Measurements from ENCODE around the gene PPCDC. TPM values are rescaled to one million over a fixed set of nuclear protein-coding genes. Genes with fewer than 3 reads are reported as not detected.
A peak's percentile ranks its signal among the peaks of the same experiment; 100 is the strongest.

Gene PPCDC
- total and polyA plus RNA-seq, 10 of the 15 experiments (the other 5 are each of a cell fraction or from before 2014, with no cell fraction given), result 32.5 to 135 (median 55.0) TPM

DNA sequence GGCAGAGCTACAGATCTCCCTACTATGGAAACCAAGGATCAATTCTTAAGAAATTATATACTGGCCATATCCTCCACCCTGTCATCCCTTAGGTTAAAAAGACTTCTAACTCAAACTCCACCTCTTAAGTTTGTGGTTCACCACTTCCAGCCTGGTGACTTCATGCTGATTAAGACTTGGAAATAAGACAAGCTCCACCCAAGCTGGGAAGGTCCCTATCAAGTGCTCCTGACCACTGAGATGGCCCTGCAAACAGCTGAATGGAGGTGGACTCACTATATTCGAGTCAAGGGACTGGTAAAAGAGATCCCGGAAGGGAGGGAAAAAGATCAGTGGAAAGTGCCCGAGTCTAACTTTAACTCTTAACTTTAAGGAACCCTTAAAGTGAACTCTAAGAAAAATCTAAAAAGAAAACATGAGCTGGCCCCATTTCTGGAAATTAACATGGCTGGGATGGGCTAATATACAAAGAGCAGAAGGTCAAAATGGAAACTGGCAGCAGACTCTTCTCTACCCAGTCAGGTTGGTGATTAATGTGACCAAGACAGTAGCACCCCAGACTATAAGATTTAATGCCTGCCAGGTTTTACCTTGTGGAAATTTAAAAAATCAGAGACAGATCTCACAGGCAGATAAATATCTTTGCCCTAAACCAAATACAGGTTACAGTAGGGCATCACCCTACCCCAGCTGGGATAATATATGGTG is 43.9 kb downstream of the PPCDC start (continued):
- peak in 1 of 2 experiments; percentile 20; a peak in 1 of 4 replicates for TF ChIP-seq CEBPB (IDR thresholded peaks at IDR 0.05; ENCODE audit: borderline replicate concordance in 1 of 2, low read depth in 2 of 2, low read length in 2 of 2)
- TF ChIP-seq, protein P1, sequence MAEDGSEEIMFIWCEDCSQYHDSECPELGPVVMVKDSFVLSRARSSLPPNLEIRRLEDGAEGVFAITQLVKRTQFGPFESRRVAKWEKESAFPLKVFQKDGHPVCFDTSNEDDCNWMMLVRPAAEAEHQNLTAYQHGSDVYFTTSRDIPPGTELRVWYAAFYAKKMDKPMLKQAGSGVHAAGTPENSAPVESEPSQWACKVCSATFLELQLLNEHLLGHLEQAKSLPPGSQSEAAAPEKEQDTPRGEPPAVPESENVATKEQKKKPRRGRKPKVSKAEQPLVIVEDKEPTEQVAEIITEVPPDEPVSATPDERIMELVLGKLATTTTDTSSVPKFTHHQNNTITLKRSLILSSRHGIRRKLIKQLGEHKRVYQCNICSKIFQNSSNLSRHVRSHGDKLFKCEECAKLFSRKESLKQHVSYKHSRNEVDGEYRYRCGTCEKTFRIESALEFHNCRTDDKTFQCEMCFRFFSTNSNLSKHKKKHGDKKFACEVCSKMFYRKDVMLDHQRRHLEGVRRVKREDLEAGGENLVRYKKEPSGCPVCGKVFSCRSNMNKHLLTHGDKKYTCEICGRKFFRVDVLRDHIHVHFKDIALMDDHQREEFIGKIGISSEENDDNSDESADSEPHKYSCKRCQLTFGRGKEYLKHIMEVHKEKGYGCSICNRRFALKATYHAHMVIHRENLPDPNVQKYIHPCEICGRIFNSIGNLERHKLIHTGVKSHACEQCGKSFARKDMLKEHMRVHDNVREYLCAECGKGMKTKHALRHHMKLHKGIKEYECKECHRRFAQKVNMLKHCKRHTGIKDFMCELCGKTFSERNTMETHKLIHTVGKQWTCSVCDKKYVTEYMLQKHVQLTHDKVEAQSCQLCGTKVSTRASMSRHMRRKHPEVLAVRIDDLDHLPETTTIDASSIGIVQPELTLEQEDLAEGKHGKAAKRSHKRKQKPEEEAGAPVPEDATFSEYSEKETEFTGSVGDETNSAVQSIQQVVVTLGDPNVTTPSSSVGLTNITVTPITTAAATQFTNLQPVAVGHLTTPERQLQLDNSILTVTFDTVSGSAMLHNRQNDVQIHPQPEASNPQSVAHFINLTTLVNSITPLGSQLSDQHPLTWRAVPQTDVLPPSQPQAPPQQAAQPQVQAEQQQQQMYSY (CRISPR knock-in tag; IDR thresholded peaks at IDR 0.05), result no peak
- peak; percentile 74 for TF ChIP-seq ATF2 (IDR thresholded peaks at IDR 0.05; ENCODE audit: low read length)
- peak; percentile 22; the same call in 1 of the 2 replicates for TF ChIP-seq NR2F1 (conservative IDR thresholded peaks at IDR 0.05)
- no peak for TF ChIP-seq SUZ12 (IDR thresholded peaks at IDR 0.05; ENCODE audit: unreplicated experiment)
- peak; percentile 66 for TF ChIP-seq IKZF1 (conservative IDR thresholded peaks at IDR 0.05)
- 0 out of 2 replicates have a peak, but pooled peaks have one; percentile 38 for TF ChIP-seq TCF12 (IDR thresholded peaks at IDR 0.05; ENCODE audit: low read depth, low read length)

Measured in GM12878 (cell line).